GM15510 (cell line): ENCODE data around the gene EIF3L.

Experiments
- POLR2A ChIP-seq: IDR thresholded peaks from 3 replicates; pipeline ENCODE4 v1.6.1; 2011; ENCODE audit warnings: borderline replicate concordance; ENCODE audit not compliant: insufficient read length; ENCODE audit errors: extremely low read depth

The EIF3L gene

GRCh38 chr22:37924386-37925065, 75.3 kb downstream of the EIF3L start:
- TF ChIP-seq POLR2A, result no peak

GRCh38 chr22:37925330-37925729, 76.1 kb downstream of the EIF3L start:
- no peak for TF ChIP-seq POLR2A

DNA sequence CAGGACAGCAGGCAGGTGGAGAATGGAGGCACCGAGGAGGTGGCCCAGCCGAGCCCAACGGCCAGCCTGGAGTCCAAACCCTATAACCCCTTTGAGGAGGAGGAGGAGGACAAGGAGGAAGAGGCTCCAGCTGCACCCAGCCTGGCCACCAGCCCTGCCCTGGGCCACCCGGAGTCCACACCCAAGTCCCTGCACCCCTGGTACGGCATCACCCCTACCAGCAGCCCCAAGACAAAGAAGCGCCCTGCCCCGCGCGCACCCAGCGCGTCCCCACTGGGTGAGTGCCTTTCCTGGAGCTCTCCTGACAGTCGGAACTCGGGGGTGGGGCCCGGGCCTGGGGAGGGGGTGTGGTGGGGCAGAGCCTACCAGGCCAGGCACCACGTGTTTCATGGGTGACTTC, 76.5 kb downstream of the EIF3L start:
- TF ChIP-seq POLR2A, result no peak

DNA sequence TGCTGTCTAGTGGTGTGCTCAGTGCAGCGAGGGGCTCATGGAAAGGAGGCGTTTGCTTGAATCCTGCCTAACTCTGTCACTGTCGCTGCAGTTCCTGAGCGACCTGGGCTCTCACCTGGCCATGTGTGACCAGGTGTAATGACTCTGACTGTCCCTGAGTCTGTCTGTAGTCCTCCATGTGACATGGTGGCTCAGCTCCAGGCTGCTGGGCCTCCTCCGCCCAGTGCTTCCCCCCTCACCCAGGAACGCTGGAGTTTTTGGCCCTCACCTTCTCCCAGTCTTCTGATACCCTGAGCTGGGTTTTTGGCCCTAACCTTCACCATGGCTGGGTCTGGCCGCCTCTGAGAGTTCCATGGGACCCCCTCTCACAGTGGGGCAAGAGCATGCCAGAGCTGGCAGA, 77.1 kb downstream of the EIF3L start:
- TF ChIP-seq POLR2A, result no peak

DNA sequence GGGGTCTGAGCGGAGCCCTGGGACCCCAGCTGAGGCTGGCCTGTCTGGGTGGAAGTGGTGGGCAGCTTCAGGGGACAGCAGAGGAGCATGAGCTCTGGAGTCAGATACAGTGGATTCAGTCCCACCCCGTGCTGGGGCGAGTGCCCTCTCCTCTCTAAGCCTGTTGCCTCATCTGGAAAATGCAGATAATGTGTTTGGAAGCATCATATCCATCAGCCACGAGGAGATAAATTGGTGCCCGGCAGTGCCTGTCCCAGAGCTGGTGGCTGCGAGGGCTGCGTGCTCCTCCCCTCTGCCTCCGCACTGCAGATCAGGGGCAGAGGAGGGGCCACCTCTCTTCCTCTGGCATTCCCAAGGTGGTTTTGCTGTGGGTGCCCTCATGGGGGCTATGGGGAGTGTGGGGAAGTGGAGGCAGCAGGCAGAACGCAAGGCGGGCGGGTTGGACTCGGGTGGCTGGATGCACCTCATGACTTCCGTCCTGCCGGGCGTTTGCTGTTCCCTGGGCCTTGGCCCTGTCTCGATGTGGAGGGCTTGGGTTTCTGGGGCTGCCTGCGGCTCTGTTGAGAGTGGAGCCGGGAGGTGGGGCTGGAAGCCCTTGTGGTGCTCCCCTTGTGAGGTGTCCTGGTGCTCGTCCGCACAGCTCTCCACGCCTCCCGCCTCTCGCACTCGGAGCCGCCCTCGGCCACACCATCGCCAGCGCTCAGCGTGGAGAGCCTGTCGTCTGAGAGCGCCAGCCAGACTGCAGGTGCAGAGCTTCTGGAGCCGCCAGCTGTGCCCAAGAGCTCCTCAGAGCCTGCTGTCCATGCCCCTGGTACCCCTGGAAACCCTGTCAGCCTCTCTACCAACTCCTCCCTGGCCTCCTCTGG, 77.8 kb downstream of the EIF3L start:
- TF ChIP-seq POLR2A, result no peak

GRCh38 chr22:37927637-37927936, 78.4 kb downstream of the EIF3L start:
- TF ChIP-seq POLR2A, result no peak

DNA sequence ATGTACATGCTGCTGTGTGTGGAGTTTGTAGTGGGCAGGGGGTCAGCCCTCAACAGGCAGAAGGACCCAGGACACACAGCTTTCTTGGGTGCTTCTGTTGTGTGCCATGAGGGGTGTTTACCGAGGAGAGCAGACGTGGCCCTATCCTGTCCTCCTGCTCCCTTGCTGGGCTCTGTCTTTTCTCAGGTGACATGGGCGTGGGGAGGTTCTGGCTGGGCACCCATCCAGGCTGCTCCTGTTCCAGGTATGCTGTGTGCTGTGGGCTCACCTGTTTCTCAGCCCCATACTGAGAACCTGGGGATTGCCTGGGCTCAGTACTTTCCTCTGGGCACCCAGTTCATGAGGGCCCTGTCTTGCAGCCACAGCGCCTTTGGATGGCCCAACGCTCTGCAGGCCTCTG, 80.2 kb downstream of the EIF3L start:
- no peak for TF ChIP-seq POLR2A

- no peak for TF ChIP-seq POLR2A
Observed at GRCh38 chr22:37930270-37930951, 81.2 kb downstream of the EIF3L start.

DNA sequence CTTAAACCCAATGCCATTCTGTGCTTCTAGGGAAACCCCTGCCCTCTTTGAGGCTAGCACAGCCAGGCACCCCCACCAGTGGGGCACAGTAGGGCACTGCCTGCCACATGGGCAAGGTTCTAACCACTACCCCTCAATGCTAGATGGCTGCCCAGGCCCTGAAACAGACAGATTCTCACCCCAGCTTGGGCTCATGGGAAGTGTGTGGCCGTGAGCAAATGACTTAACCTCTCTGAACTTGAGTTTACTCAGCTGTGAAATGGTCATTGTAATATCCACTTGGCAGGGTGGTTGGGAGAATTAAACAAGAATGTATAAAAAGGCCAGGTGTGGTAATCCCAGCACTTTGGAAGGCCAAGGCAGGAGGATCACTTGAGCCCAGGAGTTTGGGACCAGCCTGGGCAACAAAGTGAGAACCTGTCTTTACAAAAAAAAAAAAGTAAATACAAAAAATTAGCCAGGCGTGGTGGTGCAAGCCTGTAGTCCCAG, 81.8 kb downstream of the EIF3L start:
- TF ChIP-seq POLR2A, result no peak

DNA sequence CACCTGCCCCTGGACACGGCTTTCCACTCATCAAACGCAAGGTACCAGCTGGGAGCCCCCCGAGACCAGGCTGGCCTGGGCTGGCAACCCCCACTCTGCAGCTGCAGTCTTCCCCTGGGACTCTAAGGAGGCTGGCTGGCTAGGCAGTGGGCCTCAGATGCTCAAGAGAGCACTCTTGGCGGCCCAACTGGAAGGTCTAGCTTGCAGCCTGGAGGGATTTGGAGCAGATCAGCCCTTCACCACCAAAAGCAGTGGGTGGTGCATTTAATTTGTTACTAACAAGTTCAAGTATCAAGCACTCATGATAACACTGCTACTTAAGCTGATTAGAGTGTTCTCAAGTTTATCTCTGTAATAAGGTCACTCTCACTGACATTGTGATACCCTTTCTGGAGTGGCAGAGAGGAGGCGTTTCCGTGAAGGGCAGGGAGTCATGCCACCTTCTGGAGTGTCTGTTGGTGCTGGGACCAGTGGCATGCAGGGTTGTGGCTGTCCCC, 82.7 kb downstream of the EIF3L start:
- no peak for TF ChIP-seq POLR2A

- TF ChIP-seq POLR2A, result no peak
Observed at GRCh38 chr22:37932401-37932800, 83.2 kb downstream of the EIF3L start.

DNA sequence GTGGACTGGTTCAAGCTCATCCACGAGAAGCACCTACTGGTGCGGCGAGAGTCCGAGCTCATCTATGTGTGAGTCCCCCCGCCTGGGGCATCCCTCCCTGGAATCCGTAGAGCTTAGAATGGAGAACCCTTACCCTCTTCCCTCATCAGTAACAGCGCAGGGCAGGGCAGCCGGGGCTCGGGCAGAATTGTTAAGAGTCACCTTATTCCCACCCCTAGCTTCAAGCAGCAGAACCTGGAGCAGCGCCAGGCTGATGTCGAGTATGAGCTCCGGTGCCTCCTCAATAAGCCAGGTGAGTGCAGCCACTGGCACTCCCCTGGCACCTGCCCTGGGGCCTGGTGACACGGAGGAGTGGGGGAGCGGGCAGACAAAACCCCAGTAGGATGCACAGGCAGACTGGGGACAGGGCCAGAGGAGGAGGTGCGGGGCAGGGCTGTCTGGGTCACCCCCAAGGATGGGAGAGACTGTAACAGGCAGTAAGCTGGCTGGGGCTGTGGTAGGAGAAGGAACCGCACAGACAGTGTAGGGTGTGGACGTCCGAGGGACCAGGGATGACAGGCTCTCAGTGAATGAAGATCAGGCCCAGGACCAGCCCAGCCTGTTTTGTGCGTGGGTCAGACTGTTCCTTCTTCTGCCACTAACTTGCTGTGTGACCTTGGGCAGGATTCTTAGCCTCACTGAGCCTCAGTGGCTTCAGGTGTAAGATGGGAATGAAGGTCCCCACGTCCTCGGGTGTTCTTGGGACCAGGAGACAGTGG, 83.8 kb downstream of the EIF3L start:
- TF ChIP-seq POLR2A, result no peak

- no peak for TF ChIP-seq POLR2A
Observed at GRCh38 chr22:37933711-37934376, 84.6 kb downstream of the EIF3L start.
